H9 (cell line): ENCODE results near the gene KCTD12. TPM values are rescaled to one million over a fixed set of nuclear protein-coding genes. Genes with fewer than 3 reads are reported as not detected.

Source experiments
- DNase-seq: peaks from one replicate; pipeline ENCODE4 v3.0.0-alpha.2; 2017
- H2AFZ ChIP-seq: one replicate; pipeline ENCODE4 v1.6.1; 2013; ENCODE audit warnings: mild to moderate bottlenecking, low read length, control low read depth, moderate library complexity
- H2AK5ac ChIP-seq: 2 replicates; pipeline ENCODE4 v1.6.1; 2013; ENCODE audit warnings: low read length, control low read depth, mixed read lengths; ENCODE audit not compliant: insufficient read length
- H2BK120ac ChIP-seq: one replicate; pipeline ENCODE4 v1.6.1; 2013; ENCODE audit warnings: low read depth, mild to moderate bottlenecking, low read length, control low read depth, inconsistent platforms; ENCODE audit not compliant: poor library complexity, severe bottlenecking
- H2BK12ac ChIP-seq: 2 replicates; pipeline ENCODE4 v1.6.1; 2013; ENCODE audit warnings: low read length, control low read depth, mixed read lengths, low read depth; ENCODE audit not compliant: insufficient read length
- H2BK15ac ChIP-seq: 2 replicates; pipeline ENCODE4 v1.6.1; 2013; ENCODE audit warnings: low read depth, low read length, control low read depth
- H2BK20ac ChIP-seq: one replicate; pipeline ENCODE4 v1.6.1; 2013; ENCODE audit warnings: low read depth, mild to moderate bottlenecking, low read length, control low read depth, inconsistent platforms; ENCODE audit not compliant: poor library complexity, severe bottlenecking
- H2BK5ac ChIP-seq: 2 replicates; pipeline ENCODE4 v1.6.1; 2013; ENCODE audit warnings: low read length, control low read depth, mixed read lengths; ENCODE audit not compliant: insufficient read length
- H3K14ac ChIP-seq: 2 replicates; pipeline ENCODE4 v1.6.1; 2013; ENCODE audit warnings: low read length, control low read depth; ENCODE audit not compliant: insufficient read depth
- H3K18ac ChIP-seq: 2 replicates; pipeline ENCODE4 v1.6.1; 2013; ENCODE audit warnings: low read depth, mild to moderate bottlenecking, mixed read lengths, low read length, control low read depth; ENCODE audit not compliant: insufficient read length
- H3K23ac ChIP-seq: 2 replicates; pipeline ENCODE4 v1.6.1; 2013; ENCODE audit warnings: low read length, control low read depth, mixed read lengths, low read depth; ENCODE audit not compliant: insufficient read length
- H3K23me2 ChIP-seq: 2 replicates; pipeline ENCODE4 v1.6.1; 2013; ENCODE audit warnings: low read depth, mild to moderate bottlenecking, mixed read lengths, low read length, control low read depth; ENCODE audit not compliant: insufficient read length, poor library complexity, severe bottlenecking
- H3K27ac ChIP-seq: 2 replicates; pipeline ENCODE4 v1.5.1; 2013; ENCODE audit warnings: low read length, control low read depth, mixed read lengths, low read depth; ENCODE audit not compliant: insufficient read length
- H3K27me3 ChIP-seq: 2 replicates; pipeline ENCODE4 v1.6.1; 2013; ENCODE audit warnings: low read length, control low read depth, inconsistent platforms; ENCODE audit not compliant: insufficient read depth
- H3K4ac ChIP-seq: 2 replicates; pipeline ENCODE4 v1.6.1; 2013; ENCODE audit warnings: low read depth, mild to moderate bottlenecking, control low read depth, inconsistent platforms, low read length, moderate library complexity
- H3K4me1 ChIP-seq: 2 replicates; pipeline ENCODE4 v1.6.1; 2013; ENCODE audit warnings: low read length, control low read depth, inconsistent platforms; ENCODE audit not compliant: insufficient read depth
- H3K4me2 ChIP-seq: 2 replicates; pipeline ENCODE4 v1.6.1; 2013; ENCODE audit warnings: low read length, control low read depth, mixed read lengths; ENCODE audit not compliant: insufficient read length, insufficient read depth
- H3K56ac ChIP-seq: 2 replicates; pipeline ENCODE4 v1.6.1; 2013; ENCODE audit warnings: low read depth, mild to moderate bottlenecking, mixed read lengths, low read length, control low read depth; ENCODE audit not compliant: insufficient read length
- H3K79me1 ChIP-seq: 2 replicates; pipeline ENCODE4 v1.6.1; 2013; ENCODE audit warnings: low read depth, mild to moderate bottlenecking, moderate library complexity, low read length, control low read depth, inconsistent platforms; ENCODE audit not compliant: insufficient read depth, poor library complexity, severe bottlenecking
- H3K79me2 ChIP-seq: 2 replicates; pipeline ENCODE4 v1.6.1; 2013; ENCODE audit warnings: low read length, control low read depth, inconsistent platforms; ENCODE audit not compliant: insufficient read depth
- H3K9ac ChIP-seq: 2 replicates; pipeline ENCODE4 v1.6.1; 2013; ENCODE audit warnings: low read length, control low read depth, mixed read lengths; ENCODE audit not compliant: insufficient read length; ENCODE audit errors: extremely low read depth
- H3K9me3 ChIP-seq: one replicate; pipeline ENCODE4 v1.6.1; 2013; ENCODE audit warnings: low read depth, low read length, inconsistent platforms; ENCODE audit not compliant: control insufficient read depth
- H3T11ph ChIP-seq: one replicate; pipeline ENCODE4 v1.6.1; 2013; ENCODE audit warnings: mild to moderate bottlenecking, low read length, control low read depth, inconsistent platforms
- H4K20me1 ChIP-seq: one replicate; pipeline ENCODE4 v1.6.1; 2013; ENCODE audit not compliant: control insufficient read depth, insufficient read length, insufficient read depth
- H4K5ac ChIP-seq: 2 replicates; pipeline ENCODE4 v1.6.1; 2013; ENCODE audit warnings: low read depth, mild to moderate bottlenecking, mixed read lengths, low read length, control low read depth; ENCODE audit not compliant: insufficient read length
- H4K8ac ChIP-seq: replicated peaks from 2 replicates; pipeline ENCODE4 v1.6.1; 2013; ENCODE audit warnings: low read length, control low read depth, mixed read lengths, low read depth; ENCODE audit not compliant: insufficient read length
- H4K91ac ChIP-seq: 2 replicates; pipeline ENCODE4 v1.6.1; 2013; ENCODE audit warnings: low read depth, mild to moderate bottlenecking, moderate library complexity, mixed read lengths, low read length, control low read depth; ENCODE audit not compliant: insufficient read length
- H3K27ac Mint-ChIP-seq, 3 experiments: 2 replicates in 2 of 3; 3 replicates in 1 of 3; pipeline ENCODE4 v1.8.0; 2020 to 2021; ENCODE audit warnings: mixed read lengths in 3 of 3, mild to moderate bottlenecking in 1 of 3, moderate library complexity in 1 of 3
- H3K27me3 Mint-ChIP-seq: 2 replicates; pipeline ENCODE4 v1.8.0; 2021; ENCODE audit warnings: low read depth, mild to moderate bottlenecking, moderate library complexity, mixed read lengths
- H3K36me3 Mint-ChIP-seq, 3 experiments: 2 replicates in 2 of 3; 3 replicates in 1 of 3; pipeline ENCODE4 v1.8.0; 2020 to 2021; ENCODE audit warnings: low read depth in 3 of 3, mixed read lengths in 3 of 3; ENCODE audit not compliant: insufficient read depth in 1 of 3
- H3K4me1 Mint-ChIP-seq, 2 experiments: 2 replicates each; pipeline ENCODE4 v1.8.0; 2020; ENCODE audit warnings: mixed read lengths in 2 of 2
- H3K4me3 Mint-ChIP-seq, 2 experiments: 2 replicates in 1 of 2; 3 replicates in 1 of 2; pipeline ENCODE4 v1.8.0; 2020 to 2021; ENCODE audit warnings: mild to moderate bottlenecking in 2 of 2, mixed read lengths in 2 of 2, moderate library complexity in 1 of 2
- H3K9me3 Mint-ChIP-seq, 2 experiments: 2 replicates in 1 of 2; 3 replicates in 1 of 2; pipeline ENCODE4 v1.8.0; 2020; ENCODE audit warnings: mild to moderate bottlenecking in 2 of 2, mixed read lengths in 2 of 2, moderate library complexity in 1 of 2
- WGBS: extraction: QIAGEN DNeasy Blood & Tissue Kit; methylation state at CpG from one replicate; pipeline ENCODE4 v1.1.7; 2013; ENCODE audit warnings: missing lambda C conversion rate, low lambda C conversion rate, mixed read lengths; ENCODE audit not compliant: insufficient read length; ENCODE audit errors: extremely low coverage; 5-methylcytosine and 5-hydroxymethylcytosine counted together
- total RNA-seq: library from RNA; stranded (reverse); gene quantifications from 2 replicates; pipeline ENCODE4 v1.2.1, GENCODE V29; 2021
- TF ChIP-seq, protein P1 (sequence below): fragments of 200-600 bp; sonication (generic); conservative IDR thresholded peaks from 3 replicates; pipeline ENCODE4 v1.8.0; 2021; ENCODE audit warnings: antibody characterized with exemption, mild to moderate bottlenecking

The KCTD12 gene
- total RNA-seq, 1 experiment from 2014 or later, result 3.4 TPM

DNA sequence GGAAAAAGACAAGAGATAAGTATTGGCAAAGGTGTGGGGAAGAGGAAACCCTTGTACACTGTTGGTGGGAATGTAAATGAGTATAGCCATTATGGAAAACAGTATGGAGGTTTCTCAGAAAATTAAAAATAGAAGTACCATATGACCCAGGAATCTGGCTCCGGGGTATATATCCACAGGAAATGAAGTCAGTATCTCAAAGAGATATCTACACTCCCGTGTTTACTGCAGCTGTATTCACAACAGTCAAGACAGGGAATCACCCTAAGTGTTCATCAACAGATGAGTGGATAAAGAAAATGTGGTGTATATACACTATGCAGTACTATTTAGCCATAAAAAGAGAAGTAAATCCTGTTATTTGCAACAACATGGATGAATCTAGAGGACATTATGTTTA is 13.5 kb downstream of the KCTD12 start:
- H4K91ac ChIP-seq, result no peak overlapping the region
- H2BK5ac ChIP-seq, result no peak overlapping the region
- H3T11ph ChIP-seq, result no peak overlapping the region
- no peaks in the 10 kb centered on the region for H3K79me2 ChIP-seq
- Mint-ChIP-seq H3K27ac (no peak overlapping the region), H3K4me3 (no peak overlapping the region), H3K36me3 (no peaks in the 10 kb centered on the region), H3K4me1 (peaks cover 0 to 2% of the 10 kb centered on the region in 2 experiments; a peak in 1 of 4 replicates), H3K27me3 (peaks cover 2% of the 10 kb centered on the region; the same call in 1 of the 2 replicates), H3K9me3 (no peaks in the 10 kb centered on the region)
- H2BK120ac ChIP-seq, result no peak overlapping the region
- no peak for DNase-seq
- no peak overlapping the region for H2AFZ ChIP-seq
- TF ChIP-seq, protein P1, sequence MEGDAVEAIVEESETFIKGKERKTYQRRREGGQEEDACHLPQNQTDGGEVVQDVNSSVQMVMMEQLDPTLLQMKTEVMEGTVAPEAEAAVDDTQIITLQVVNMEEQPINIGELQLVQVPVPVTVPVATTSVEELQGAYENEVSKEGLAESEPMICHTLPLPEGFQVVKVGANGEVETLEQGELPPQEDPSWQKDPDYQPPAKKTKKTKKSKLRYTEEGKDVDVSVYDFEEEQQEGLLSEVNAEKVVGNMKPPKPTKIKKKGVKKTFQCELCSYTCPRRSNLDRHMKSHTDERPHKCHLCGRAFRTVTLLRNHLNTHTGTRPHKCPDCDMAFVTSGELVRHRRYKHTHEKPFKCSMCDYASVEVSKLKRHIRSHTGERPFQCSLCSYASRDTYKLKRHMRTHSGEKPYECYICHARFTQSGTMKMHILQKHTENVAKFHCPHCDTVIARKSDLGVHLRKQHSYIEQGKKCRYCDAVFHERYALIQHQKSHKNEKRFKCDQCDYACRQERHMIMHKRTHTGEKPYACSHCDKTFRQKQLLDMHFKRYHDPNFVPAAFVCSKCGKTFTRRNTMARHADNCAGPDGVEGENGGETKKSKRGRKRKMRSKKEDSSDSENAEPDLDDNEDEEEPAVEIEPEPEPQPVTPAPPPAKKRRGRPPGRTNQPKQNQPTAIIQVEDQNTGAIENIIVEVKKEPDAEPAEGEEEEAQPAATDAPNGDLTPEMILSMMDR, result no peak
- H2BK15ac ChIP-seq, result no peak overlapping the region
- no peak overlapping the region for H2BK12ac ChIP-seq
- H3K14ac ChIP-seq, result no peak overlapping the region
- no peak overlapping the region for H3K56ac ChIP-seq
- H3K23ac ChIP-seq, result no peak overlapping the region
- no peaks in the 10 kb centered on the region for H3K79me1 ChIP-seq
- H3K23me2 ChIP-seq, result no peaks in the 10 kb centered on the region
- H4K5ac ChIP-seq, result no peak overlapping the region
- no peak overlapping the region for H3K9ac ChIP-seq
- H3K27ac ChIP-seq, result no peak overlapping the region
- H3K27me3 ChIP-seq, result no peaks in the 10 kb centered on the region
- no peak overlapping the region for H2AK5ac ChIP-seq
- no CpG with 5 or more reads among the region's 2 CpGs for WGBS
- H3K4ac ChIP-seq, result no peak overlapping the region
- no peak overlapping the region for H3K4me2 ChIP-seq
- no peaks in the 10 kb centered on the region for H3K9me3 ChIP-seq
- H3K4me1 ChIP-seq, result no peaks in the 10 kb centered on the region
- H4K8ac ChIP-seq, result no peak overlapping the region
- no peaks in the 10 kb centered on the region for H4K20me1 ChIP-seq
- H2BK20ac ChIP-seq, result no peak overlapping the region
- H3K18ac ChIP-seq, result no peak overlapping the region
